Fibroblast of mammary gland (primary cell): ENCODE data around the gene DERL3.

Experiments
- DNase-seq: peaks from one replicate; pipeline ENCODE4 v3.0.0-alpha.2; 2010; ENCODE audit warnings: low read depth
- H3K4me3 ChIP-seq: 2 replicates; pipeline ENCODE4 v1.5.1; 2011; ENCODE audit warnings: low read depth, mild to moderate bottlenecking, low read length, moderate library complexity; ENCODE audit not compliant: control insufficient read depth
- CTCF ChIP-seq: conservative IDR thresholded peaks from 2 replicates; pipeline ENCODE4 v1.5.1; 2011; ENCODE audit warnings: low read depth, low read length, inconsistent platforms; ENCODE audit not compliant: control insufficient read depth, insufficient read depth

The DERL3 gene

GRCh38 chr22:23803001-23803819 lies 35.6 kb downstream of the DERL3 start:
- no peak for DNase-seq
- TF ChIP-seq CTCF = no peak
- no peak overlapping the region for H3K4me3 ChIP-seq

- DNase-seq = no peak
- TF ChIP-seq CTCF = no peak
- no peak overlapping the region for H3K4me3 ChIP-seq
Measured at GRCh38 chr22:23801886-23802377, 36.9 kb downstream of the DERL3 start.

- TF ChIP-seq CTCF = no peak
- no peak for DNase-seq
Measured at GRCh38 chr22:23801238-23801821, 37.5 kb downstream of the DERL3 start.

GRCh38 chr22:23800297-23801237 lies 38.2 kb downstream of the DERL3 start:
- H3K4me3 ChIP-seq = no peak overlapping the region
- no peak for DNase-seq
- no peak for TF ChIP-seq CTCF

More at GRCh38 chr22:23801238-23801821, 37.5 kb downstream of the DERL3 start:
- no peak overlapping the region for H3K4me3 ChIP-seq

GRCh38 chr22:23796461-23796860 lies 42.3 kb downstream of the DERL3 start:
- H3K4me3 ChIP-seq = no peak overlapping the region
- DNase-seq = peak; percentile 54
- no peak for TF ChIP-seq CTCF

- TF ChIP-seq CTCF = no peak
- H3K4me3 ChIP-seq = no peak overlapping the region
- DNase-seq = no peak
Measured at GRCh38 chr22:23793326-23793725, 45.5 kb downstream of the DERL3 start.
